ENCODE results near the gene TXNIP. TPM values are rescaled to one million over a fixed set of nuclear protein-coding genes. Genes with fewer than 3 reads are reported as not detected.
"Not testable (repeated sequence)": the region's sequence is repeated elsewhere in the genome, so short reads cannot be mapped to it uniquely, and the experiment has no call there.

TXNIP gene
- total and polyA plus RNA-seq, 4 donors, result 109 to 455 (median 298) TPM

DNA sequence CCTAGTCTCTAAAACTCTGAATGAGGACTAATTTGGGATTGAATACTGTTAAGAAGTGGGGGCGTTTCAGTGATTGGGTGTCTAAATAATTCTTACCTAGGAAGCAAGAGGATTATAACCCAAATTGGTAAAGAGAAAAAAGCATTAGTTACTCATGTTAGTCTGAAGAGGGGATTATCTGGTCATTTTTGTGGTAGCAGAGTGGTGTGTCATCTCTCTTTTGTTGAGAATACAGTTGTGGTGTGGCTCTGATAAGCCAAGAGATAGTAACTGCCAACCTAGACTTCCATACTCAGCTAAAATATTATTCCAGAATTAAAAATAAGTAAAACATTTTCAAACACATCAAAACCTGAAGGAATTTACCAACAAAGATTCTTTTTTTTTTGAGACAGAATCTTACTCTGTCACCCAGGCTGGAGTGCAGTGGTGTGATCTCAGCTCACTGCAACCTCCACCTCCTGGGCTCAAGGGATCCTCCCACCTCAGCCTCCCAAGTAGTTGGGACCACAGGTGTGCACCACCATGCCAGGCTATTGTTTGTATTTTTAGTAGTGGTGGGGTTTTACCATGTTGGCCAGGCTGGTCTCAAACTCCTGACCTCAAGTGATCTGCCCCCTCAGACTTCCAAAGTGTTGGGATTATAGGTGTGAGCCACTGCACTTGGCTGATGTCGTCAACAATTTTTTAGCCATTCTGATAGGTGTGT is 29.6 kb upstream of the TXNIP start:
- not testable (repeated sequence) for H3K4me1 ChIP-seq (ENCODE audit: control insufficient read depth, insufficient read depth, low read length); H3K4me3 ChIP-seq (ENCODE audit: low read depth, low read length); DNase-seq (ENCODE audit: low read depth in 4 of 6, low spot score in 6 of 6); H3K27ac ChIP-seq (ENCODE audit: low read depth, low read length); H3K36me3 ChIP-seq (ENCODE audit: control insufficient read depth, insufficient read depth, low read length); H3K27me3 ChIP-seq (ENCODE audit: control insufficient read depth, insufficient read depth, low read length); H3K9me3 ChIP-seq (ENCODE audit: control insufficient read depth, insufficient read depth, low read length)
- WGBS (ENCODE audit: insufficient coverage), result 90% methylated on average over 2 of the region's 2 CpGs

DNA sequence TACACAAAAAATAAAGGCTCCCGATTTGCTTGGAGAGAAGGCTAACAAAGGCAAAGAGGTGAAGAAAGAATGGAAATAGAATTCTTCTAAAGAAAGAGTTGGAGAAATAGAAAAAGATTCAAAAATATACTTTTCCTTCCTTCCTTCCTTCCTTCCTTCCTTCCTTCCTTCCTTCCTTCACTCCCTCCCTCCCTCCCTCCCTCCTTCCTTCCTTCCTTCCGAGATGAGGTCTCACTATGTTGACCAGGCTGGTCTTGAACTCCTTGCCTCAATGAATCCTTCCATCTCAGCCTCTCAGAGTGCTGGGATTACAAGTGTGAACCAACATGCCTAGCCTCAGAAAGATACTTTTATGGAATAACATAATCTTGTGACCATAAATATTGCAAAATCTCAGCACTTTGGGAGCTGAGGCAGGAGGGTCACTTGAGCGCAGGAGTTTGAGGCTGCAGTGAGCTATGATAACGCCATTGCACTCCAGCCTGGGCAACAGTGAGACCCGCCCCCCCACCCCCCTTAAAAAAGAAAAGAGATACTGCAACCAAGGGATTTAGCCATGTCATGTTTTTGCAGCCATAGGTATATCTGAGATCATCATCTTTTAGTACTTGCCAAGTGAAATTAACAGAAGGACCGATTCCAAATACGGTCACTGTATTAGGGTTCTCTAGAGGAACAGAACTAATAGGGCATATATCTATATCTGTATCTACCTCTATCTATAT is 26.2 kb upstream of the TXNIP start:
- no peak overlapping the region for H3K4me3 ChIP-seq (ENCODE audit: low read depth, low read length)
- no peaks in the 10 kb centered on the region for H3K9me3 ChIP-seq (ENCODE audit: control insufficient read depth, insufficient read depth, low read length)
- no CpG with 5 or more reads among the region's 7 CpGs for WGBS (ENCODE audit: insufficient coverage)
- H3K4me1 ChIP-seq (ENCODE audit: control insufficient read depth, insufficient read depth, low read length), result peaks cover 9% of the 10 kb centered on the region
- H3K27ac ChIP-seq (ENCODE audit: low read depth, low read length), result no peak overlapping the region
- no peak for DNase-seq (ENCODE audit: low read depth in 4 of 6, low spot score in 6 of 6)
- H3K27me3 ChIP-seq (ENCODE audit: control insufficient read depth, insufficient read depth, low read length), result peaks cover 39% of the 10 kb centered on the region
- no peaks in the 10 kb centered on the region for H3K36me3 ChIP-seq (ENCODE audit: control insufficient read depth, insufficient read depth, low read length)

- 91% methylated on average over 4 of the region's 5 CpGs for WGBS (ENCODE audit: insufficient coverage)
- no peak for DNase-seq (ENCODE audit: low read depth in 4 of 6, low spot score in 6 of 6)
- Histone ChIP-seq H3K4me3 (ENCODE audit: low read depth, low read length) (no peak within 1 kb of the TSS), H3K9me3 (ENCODE audit: control insufficient read depth, insufficient read depth, low read length) (no peaks in the 10 kb centered on the region), H3K36me3 (ENCODE audit: control insufficient read depth, insufficient read depth, low read length) (no peaks in the 10 kb centered on the region), H3K4me1 (ENCODE audit: control insufficient read depth, insufficient read depth, low read length) (peaks cover 9% of the 10 kb centered on the region), H3K27ac (ENCODE audit: low read depth, low read length) (no peak within 1 kb of the TSS), H3K27me3 (ENCODE audit: control insufficient read depth, insufficient read depth, low read length) (peaks cover 39% of the 10 kb centered on the region)
Measured at GRCh38 chr1:146021622-146022402, 25.4 kb upstream of the TXNIP start, which contains the start of gene HJV. TSS of gene HJV (minus strand) at chr1:146021735. CDS start at chr1:146020231, 1,504 bp downstream.

GRCh38 chr1:146021050-146021445 is 24.7 kb upstream of the TXNIP start:
- no peak overlapping the region for H3K27ac ChIP-seq (ENCODE audit: low read depth, low read length)
- H3K4me1 ChIP-seq (ENCODE audit: control insufficient read depth, insufficient read depth, low read length), result peaks cover 9% of the 10 kb centered on the region
- no peak overlapping the region for H3K4me3 ChIP-seq (ENCODE audit: low read depth, low read length)
- no peaks in the 10 kb centered on the region for H3K9me3 ChIP-seq (ENCODE audit: control insufficient read depth, insufficient read depth, low read length)
- 89% methylated on average over 1 of the region's 1 CpG for WGBS (ENCODE audit: insufficient coverage)
- no peaks in the 10 kb centered on the region for H3K36me3 ChIP-seq (ENCODE audit: control insufficient read depth, insufficient read depth, low read length)
- peaks cover 39% of the 10 kb centered on the region for H3K27me3 ChIP-seq (ENCODE audit: control insufficient read depth, insufficient read depth, low read length)
- no peak for DNase-seq (ENCODE audit: low read depth in 4 of 6, low spot score in 6 of 6)

- no peaks in the 10 kb centered on the region for H3K36me3 ChIP-seq (ENCODE audit: control insufficient read depth, insufficient read depth, low read length)
- H3K4me3 ChIP-seq (ENCODE audit: low read depth, low read length), result no peak overlapping the region
- peaks cover 9% of the 10 kb centered on the region for H3K4me1 ChIP-seq (ENCODE audit: control insufficient read depth, insufficient read depth, low read length)
Measured at GRCh38 chr1:146020058-146021049, 24.0 kb upstream of the TXNIP start.

DNA sequence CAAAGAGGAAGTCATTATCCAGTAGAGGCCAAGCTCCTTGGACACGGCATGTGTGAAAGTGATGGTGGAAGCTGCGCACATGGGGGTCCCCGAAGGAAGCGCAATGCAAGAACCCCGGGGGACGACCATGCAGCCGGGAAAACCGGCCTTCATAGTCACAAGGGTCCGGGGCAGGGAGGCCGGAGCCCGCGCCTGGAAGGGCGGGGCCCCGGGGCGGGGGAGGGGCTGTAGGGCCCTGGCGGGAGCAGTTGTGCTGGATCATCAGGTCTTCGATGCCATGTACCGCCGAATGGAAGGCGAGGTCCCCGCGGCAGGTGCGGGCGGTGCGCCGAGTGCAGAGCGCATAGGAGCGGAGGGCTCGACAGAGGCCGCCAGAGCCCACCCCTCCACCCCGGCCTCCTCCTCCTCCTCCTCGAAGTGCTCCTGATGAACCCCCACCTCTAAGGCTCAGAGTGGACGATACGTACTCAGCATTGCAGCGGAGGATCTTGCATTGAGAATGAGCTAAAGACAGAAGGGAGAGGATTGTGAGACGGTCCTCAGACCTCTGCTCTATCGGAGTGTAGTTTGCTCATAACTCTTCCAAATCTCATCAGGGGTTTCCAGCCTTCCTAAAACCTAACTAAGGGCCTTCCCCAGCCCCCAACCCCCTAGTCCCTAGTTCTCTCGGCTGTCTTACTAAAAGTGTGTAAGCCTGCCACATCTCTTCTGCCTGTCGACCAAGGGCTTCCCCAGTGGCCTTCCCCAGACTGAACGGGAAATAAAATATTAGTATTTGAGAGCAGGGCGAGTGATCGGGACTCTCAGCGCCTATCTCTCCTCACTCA is 23.1 kb upstream of the TXNIP start:
- Histone ChIP-seq H3K9me3 (ENCODE audit: control insufficient read depth, insufficient read depth, low read length) (no peaks in the 10 kb centered on the region), H3K27ac (ENCODE audit: low read depth, low read length) (no peak overlapping the region), H3K4me1 (ENCODE audit: control insufficient read depth, insufficient read depth, low read length) (peaks cover 9% of the 10 kb centered on the region), H3K27me3 (ENCODE audit: control insufficient read depth, insufficient read depth, low read length) (peaks cover 39% of the 10 kb centered on the region), H3K36me3 (ENCODE audit: control insufficient read depth, insufficient read depth, low read length) (no peaks in the 10 kb centered on the region), H3K4me3 (ENCODE audit: low read depth, low read length) (peak overlapping the region; percentile 9)
- peak in 1 of 6 donors; percentile 23 for DNase-seq (ENCODE audit: low read depth in 4 of 6, low spot score in 6 of 6)
- WGBS (ENCODE audit: insufficient coverage), result 10% methylated on average over 33 of the region's 43 CpGs

More at GRCh38 chr1:146020058-146021049, 24.0 kb upstream of the TXNIP start:
- Histone ChIP-seq H3K27me3 (ENCODE audit: control insufficient read depth, insufficient read depth, low read length) (peaks cover 39% of the 10 kb centered on the region), H3K27ac (ENCODE audit: low read depth, low read length) (no peak overlapping the region), H3K9me3 (ENCODE audit: control insufficient read depth, insufficient read depth, low read length) (no peaks in the 10 kb centered on the region)
- DNase-seq (ENCODE audit: low read depth in 4 of 6, low spot score in 6 of 6), result no peak
- 81% methylated on average over 1 of the region's 4 CpGs for WGBS (ENCODE audit: insufficient coverage)

DNA sequence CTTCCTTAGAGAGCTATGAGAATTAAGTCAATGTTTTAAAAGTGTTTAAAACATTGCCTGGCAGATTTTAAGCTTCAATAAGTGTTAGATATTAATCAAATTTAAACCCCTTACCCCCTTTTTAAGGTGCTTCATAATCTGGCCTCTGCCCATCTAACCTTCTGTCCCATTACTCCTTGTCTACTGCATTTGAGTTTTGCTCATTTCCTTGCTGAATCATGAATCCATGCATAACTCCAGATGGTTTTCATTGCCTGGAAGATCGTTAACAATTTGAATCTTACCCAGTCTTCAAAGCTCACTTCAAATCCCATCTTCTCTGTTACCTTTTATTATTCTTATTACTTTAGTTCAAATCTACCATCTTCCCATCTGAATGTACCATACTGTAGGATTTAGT is 20.5 kb upstream of the TXNIP start:
- Histone ChIP-seq H3K27me3 (ENCODE audit: control insufficient read depth, insufficient read depth, low read length) (peaks cover 39% of the 10 kb centered on the region), H3K27ac (ENCODE audit: low read depth, low read length) (no peak overlapping the region), H3K4me1 (ENCODE audit: control insufficient read depth, insufficient read depth, low read length) (peaks cover 9% of the 10 kb centered on the region), H3K9me3 (ENCODE audit: control insufficient read depth, insufficient read depth, low read length) (no peaks in the 10 kb centered on the region), H3K36me3 (ENCODE audit: control insufficient read depth, insufficient read depth, low read length) (no peaks in the 10 kb centered on the region), H3K4me3 (ENCODE audit: low read depth, low read length) (no peak overlapping the region)
- WGBS (ENCODE audit: insufficient coverage), result 43% methylated on average over 1 of the region's 1 CpG
- no peak for DNase-seq (ENCODE audit: low read depth in 4 of 6, low spot score in 6 of 6)

- H3K27ac ChIP-seq (ENCODE audit: low read depth, low read length), result no peak overlapping the region
- DNase-seq (ENCODE audit: low read depth in 4 of 6, low spot score in 6 of 6), result no peak
- H3K4me3 ChIP-seq (ENCODE audit: low read depth, low read length), result no peak overlapping the region
- peaks cover 8% of the 10 kb centered on the region for H3K27me3 ChIP-seq (ENCODE audit: control insufficient read depth, insufficient read depth, low read length)
- 75% methylated on average over 5 of the region's 6 CpGs for WGBS (ENCODE audit: insufficient coverage)
- H3K4me1 ChIP-seq (ENCODE audit: control insufficient read depth, insufficient read depth, low read length), result no peaks in the 10 kb centered on the region
- H3K36me3 ChIP-seq (ENCODE audit: control insufficient read depth, insufficient read depth, low read length), result no peaks in the 10 kb centered on the region
- H3K9me3 ChIP-seq (ENCODE audit: control insufficient read depth, insufficient read depth, low read length), result no peaks in the 10 kb centered on the region
Measured at GRCh38 chr1:146013559-146013922, 17.2 kb upstream of the TXNIP start.
